C4-2B (cell line): Measurements from ENCODE around the gene PLAC1.

Experiments
- H3K27ac ChIP-seq: fragments of 450-650 bp; 2 replicates; pipeline ENCODE4 v1.5.1; 2017
- ZFX ChIP-seq: fragments of 450-650 bp; IDR thresholded peaks from 2 replicates; pipeline ENCODE4 v1.6.1; 2017
- TF ChIP-seq, protein P1 (sequence below): fragments of 450-650 bp; conservative IDR thresholded peaks from 2 replicates; pipeline ENCODE4 v1.5.1; 2017; ENCODE audit warnings: mild to moderate bottlenecking

Gene PLAC1

DNA sequence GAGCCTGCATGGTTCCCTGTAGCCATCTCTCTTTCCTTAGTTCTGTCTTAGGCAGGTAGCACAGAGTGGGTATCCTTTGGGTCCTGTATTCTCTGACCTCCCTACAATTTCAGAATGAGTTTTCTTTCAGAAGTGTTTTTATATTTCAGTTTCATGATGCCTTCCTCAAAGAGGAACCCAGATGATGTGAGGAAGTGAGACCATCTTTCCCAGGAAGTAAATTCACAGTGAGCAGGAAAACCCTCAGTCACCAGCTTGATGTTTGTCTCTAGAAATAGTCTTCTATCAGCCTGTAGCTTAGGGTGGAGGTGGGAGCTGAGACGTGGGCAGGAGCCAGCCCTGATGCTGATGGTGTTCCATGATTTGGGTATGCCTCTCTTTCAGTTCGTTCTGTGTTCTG, 16.9 kb downstream of the PLAC1 start:
- TF ChIP-seq, protein P1, sequence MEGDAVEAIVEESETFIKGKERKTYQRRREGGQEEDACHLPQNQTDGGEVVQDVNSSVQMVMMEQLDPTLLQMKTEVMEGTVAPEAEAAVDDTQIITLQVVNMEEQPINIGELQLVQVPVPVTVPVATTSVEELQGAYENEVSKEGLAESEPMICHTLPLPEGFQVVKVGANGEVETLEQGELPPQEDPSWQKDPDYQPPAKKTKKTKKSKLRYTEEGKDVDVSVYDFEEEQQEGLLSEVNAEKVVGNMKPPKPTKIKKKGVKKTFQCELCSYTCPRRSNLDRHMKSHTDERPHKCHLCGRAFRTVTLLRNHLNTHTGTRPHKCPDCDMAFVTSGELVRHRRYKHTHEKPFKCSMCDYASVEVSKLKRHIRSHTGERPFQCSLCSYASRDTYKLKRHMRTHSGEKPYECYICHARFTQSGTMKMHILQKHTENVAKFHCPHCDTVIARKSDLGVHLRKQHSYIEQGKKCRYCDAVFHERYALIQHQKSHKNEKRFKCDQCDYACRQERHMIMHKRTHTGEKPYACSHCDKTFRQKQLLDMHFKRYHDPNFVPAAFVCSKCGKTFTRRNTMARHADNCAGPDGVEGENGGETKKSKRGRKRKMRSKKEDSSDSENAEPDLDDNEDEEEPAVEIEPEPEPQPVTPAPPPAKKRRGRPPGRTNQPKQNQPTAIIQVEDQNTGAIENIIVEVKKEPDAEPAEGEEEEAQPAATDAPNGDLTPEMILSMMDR, result no peak
- no peak for TF ChIP-seq ZFX
- no peak overlapping the region for H3K27ac ChIP-seq

DNA sequence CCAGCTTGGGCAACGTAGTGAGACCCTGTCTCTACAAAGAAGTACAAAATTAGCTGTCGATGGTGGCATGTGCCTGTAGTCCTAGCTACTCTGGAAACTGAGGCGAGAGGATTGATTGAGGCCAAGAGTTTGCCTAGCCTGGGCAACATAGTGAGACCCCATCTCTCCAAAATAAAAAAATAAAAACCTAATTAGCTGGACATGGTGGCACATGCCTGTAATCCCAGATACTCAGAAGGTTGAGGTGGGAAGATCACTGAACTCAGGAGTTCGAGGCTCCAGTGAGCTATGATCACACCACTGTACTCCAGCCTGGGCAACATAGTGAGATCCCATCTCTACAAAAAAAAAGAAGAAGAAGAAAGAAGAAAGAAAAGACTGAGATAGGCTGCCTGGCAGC, 17.4 kb downstream of the PLAC1 start:
- no peak overlapping the region for H3K27ac ChIP-seq
- TF ChIP-seq ZFX, result no peak
- TF ChIP-seq, protein P1, result no peak

DNA sequence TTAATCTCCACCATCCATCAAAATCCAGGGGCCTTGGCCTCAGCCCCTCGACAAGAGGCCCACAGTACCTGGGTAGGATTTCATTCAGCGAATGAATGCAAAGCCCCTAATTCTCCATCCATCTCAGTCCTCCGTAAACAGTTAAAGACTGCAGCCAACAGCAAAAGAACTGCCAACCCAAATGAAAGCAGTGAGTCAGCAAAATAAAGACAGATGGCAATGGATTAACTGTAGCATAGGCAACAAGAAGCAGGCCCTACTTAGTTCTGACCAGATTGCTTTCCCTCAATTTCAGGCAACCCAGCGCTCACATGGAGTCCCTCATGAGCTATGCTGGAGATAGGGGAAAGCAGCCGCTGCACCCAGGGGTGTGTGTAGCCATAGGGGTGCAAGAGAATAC, 21.4 kb downstream of the PLAC1 start:
- H3K27ac ChIP-seq, result no peak overlapping the region
- no peak for TF ChIP-seq ZFX
- TF ChIP-seq, protein P1, result no peak

DNA sequence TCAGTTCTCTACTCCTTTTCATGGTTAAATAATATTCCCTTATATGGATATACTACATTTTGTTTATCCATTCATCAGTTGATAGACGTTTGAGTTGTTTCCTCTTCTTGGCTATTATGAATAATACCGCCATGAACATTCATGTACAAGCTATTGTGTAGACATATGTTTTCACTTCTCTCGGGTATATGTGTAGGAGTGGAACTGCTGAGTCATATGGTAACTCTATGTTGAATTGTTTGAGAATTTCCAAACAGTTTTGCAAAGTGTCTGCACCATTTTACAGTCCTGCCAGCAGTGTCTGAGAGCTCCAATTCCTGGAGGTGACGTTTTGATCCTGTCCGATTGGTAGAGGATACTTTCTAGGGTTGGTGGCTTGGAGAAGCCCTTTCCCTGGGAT, 23.6 kb downstream of the PLAC1 start:
- H3K27ac ChIP-seq, result no peak overlapping the region
- TF ChIP-seq, protein P1, result no peak
- TF ChIP-seq ZFX, result no peak

DNA sequence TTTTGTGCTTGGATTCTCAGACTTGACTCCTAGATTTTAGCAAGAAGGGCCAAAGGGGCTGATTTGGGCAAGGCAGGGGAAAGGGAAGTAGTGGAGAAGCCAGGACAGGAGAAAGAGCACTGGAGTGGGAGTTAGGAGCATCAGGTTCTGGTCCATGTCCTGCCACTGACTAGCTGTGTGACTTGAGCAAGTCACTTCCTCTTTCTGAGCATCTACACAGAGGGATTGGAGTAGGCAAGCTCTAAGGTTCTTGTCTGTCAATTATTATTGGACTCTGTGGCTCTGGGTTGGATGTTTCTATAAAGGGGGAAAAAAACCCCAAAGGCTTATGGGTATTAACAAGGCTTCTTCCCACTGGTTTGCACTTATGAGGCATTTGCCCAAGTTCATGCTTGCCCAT, 24.4 kb downstream of the PLAC1 start:
- H3K27ac ChIP-seq, result no peak overlapping the region

DNA sequence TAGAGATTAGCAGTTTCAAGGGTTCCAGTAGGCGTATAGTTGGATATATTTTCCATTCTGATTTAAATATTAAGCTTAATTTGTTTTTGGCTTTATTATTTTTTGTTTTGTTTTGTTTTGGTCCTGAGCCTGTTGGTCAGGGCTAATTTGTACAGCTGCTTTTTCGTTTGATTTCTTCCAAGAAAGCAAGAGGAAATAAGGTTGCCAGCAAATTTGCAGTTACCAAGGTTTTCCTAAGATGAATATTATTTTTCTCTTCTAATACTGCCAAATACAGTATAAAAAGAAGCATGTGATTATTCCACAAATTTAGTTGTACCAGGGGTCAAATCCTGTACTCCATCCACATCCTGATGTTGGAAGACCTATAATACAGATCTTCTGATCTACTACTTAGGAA, 24.9 kb downstream of the PLAC1 start:
- no peak overlapping the region for H3K27ac ChIP-seq
- no peak for TF ChIP-seq ZFX
- TF ChIP-seq, protein P1, result no peak

More for the DNA sequence above, 24.4 kb downstream of the PLAC1 start:
- TF ChIP-seq, protein P1, result no peak
- no peak for TF ChIP-seq ZFX

DNA sequence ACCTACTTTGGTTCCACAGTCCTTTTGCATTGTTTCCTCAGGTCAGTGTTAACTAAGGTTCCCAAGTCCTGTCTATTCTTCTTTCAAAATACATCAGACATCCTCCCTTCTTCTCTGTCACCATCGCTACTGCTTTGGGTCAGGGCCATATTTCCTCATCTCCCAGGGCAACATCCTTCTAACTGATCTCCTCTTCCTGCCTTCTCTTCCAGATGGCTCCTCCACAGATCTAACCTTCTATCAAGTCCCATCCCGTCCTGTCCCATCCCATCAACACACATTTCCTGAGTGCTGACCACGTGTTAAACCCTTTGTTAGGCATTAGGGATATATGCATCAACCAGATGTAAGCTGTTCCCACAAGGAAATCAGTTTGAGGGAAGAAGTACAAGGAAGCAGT, 25.9 kb downstream of the PLAC1 start:
- TF ChIP-seq, protein P1, result no peak
- no peak for TF ChIP-seq ZFX
- no peak overlapping the region for H3K27ac ChIP-seq
